ACHN (cell line): ENCODE results near the gene CTAG2.
"Not testable (repeated sequence)": the region's sequence is repeated elsewhere in the genome, so short reads cannot be mapped to it uniquely, and the experiment has no call there.

Experiments
- DNase-seq: peaks from one replicate; pipeline ENCODE4 v3.0.0-alpha.2; 2015
- in situ Hi-C: cut with HindIII; loops from 2 replicates; pipeline ENCODE4 v1.10.0; 2017; ENCODE audit warnings: low sequenced_read_pairs, low pct_ligation_motif_present, low pct_unique_long_range_greater_than_20kb

The CTAG2 gene

GRCh38 chrX:154652311-154653047 lies 900 bp downstream of the CTAG2 start:
- in situ Hi-C loops, result no loop called here
- no peak for DNase-seq

- DNase-seq, result no peak
- in situ Hi-C loops, result no loop called here
These were observed 3.2 kb downstream of the CTAG2 start for GRCh38 chrX:154650221-154650510.

- DNase-seq, result no peak
- in situ Hi-C loops, result no loop called here
These were observed 3.7 kb downstream of the CTAG2 start for GRCh38 chrX:154649503-154650220.

- in situ Hi-C loops, result no loop called here
- no peak for DNase-seq
These were observed 4.4 kb downstream of the CTAG2 start for GRCh38 chrX:154648931-154649330.

GRCh38 chrX:154645745-154646378 lies 7.5 kb downstream of the CTAG2 start:
- DNase-seq, in situ Hi-C loops: not testable (repeated sequence)

- DNase-seq, in situ Hi-C loops: not testable (repeated sequence)
These were observed 9.7 kb downstream of the CTAG2 start for GRCh38 chrX:154643708-154644107.

- in situ Hi-C loops, DNase-seq: not testable (repeated sequence)
These were observed 11.6 kb downstream of the CTAG2 start for GRCh38 chrX:154641740-154642139.

GRCh38 chrX:154633661-154634060 lies 19.7 kb downstream of the CTAG2 start:
- in situ Hi-C loops, DNase-seq: not testable (repeated sequence)

GRCh38 chrX:154630949-154631348 lies 22.4 kb downstream of the CTAG2 start:
- DNase-seq, in situ Hi-C loops: not testable (repeated sequence)

- in situ Hi-C loops, result not testable (repeated sequence)
These were observed 24.4 kb downstream of the CTAG2 start for GRCh38 chrX:154628960-154629359.

GRCh38 chrX:154620767-154621414 lies 32.5 kb downstream of the CTAG2 start:
- in situ Hi-C loops, DNase-seq: not testable (repeated sequence)

More at GRCh38 chrX:154628960-154629359, 24.4 kb downstream of the CTAG2 start:
- not testable (repeated sequence) for DNase-seq

GRCh38 chrX:154619182-154619581 lies 34.2 kb downstream of the CTAG2 start, which contains the start of gene CTAG1B:
TSS of gene CTAG1B (minus strand) at chrX:154619282. CDS start at chrX:154619218, 64 bp downstream.
- DNase-seq, in situ Hi-C loops: not testable (repeated sequence)

GRCh38 chrX:154613586-154613985 lies 39.8 kb downstream of the CTAG2 start:
- in situ Hi-C loops, DNase-seq: not testable (repeated sequence)

- in situ Hi-C loops, DNase-seq: not testable (repeated sequence)
These were observed 42.2 kb downstream of the CTAG2 start for GRCh38 chrX:154611146-154611545.

GRCh38 chrX:154608823-154609222 lies 44.6 kb downstream of the CTAG2 start:
- DNase-seq, in situ Hi-C loops: not testable (repeated sequence)

- in situ Hi-C loops, DNase-seq: not testable (repeated sequence)
These were observed 45.4 kb downstream of the CTAG2 start for GRCh38 chrX:154607976-154608375.

GRCh38 chrX:154607370-154607769 lies 46.0 kb downstream of the CTAG2 start:
- DNase-seq, result no peak
- in situ Hi-C loops, result no loop called here

- no peak for DNase-seq
- in situ Hi-C loops, result no loop called here
These were observed 47.8 kb downstream of the CTAG2 start for GRCh38 chrX:154605566-154605965.
